H1 (cell line): ENCODE measurements around the gene KRT80.

Source experiments
- BRCA1 ChIP-seq: IDR thresholded peaks from 2 replicates; pipeline ENCODE4 v1.6.1; 2012; ENCODE audit warnings: low read depth, low read length, improper control_type of control experiment
- JUND ChIP-seq: IDR thresholded peaks from 2 replicates; pipeline ENCODE4 v1.6.1; 2011; ENCODE audit warnings: mild to moderate bottlenecking, improper control_type of control experiment, low read length
- TF ChIP-seq, protein P1 (sequence below), 3 experiments: IDR thresholded peaks; 1 replicate in 2 of 3; 2 replicates in 1 of 3; pipeline versions ENCODE4 v1.5.1 to v1.6.1; 2011; ENCODE audit warnings: low read length in 3 of 3, mild to moderate bottlenecking in 3 of 3, inconsistent platforms in 2 of 3, low read depth in 1 of 3, moderate library complexity in 1 of 3; ENCODE audit not compliant: insufficient read depth in 1 of 3; ENCODE audit errors: control extremely low read depth in 1 of 3

DNA sequence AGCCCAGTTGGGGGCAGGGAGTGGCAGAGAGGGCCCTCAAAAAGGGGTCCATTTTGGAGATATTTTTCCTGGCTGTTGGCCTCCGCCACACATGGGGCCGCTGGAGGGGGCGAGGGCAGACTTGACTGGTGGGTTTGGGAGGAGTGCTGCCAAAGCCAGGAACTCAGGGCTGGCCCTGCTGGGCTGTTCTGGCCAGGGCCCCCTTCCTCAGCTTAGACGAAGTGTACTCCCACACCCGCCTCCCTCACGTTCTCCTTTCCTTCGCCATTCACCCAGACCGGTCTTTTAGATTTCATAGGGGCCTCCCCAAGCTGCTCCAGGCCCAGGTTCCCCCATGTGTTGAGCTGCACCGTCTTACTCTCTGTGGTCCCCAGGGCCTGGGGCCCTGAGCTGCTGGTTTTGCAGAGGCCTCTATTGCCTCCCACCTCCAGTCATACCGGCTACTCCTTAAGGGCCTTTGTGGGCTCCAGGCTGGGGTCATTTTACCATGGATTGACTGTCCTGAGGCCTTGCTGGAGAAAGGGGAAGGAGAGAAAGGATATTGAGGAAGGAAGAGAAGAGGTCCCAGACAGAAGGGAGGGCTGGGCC lies 42.5 kb upstream of the KRT80 start:
- TF ChIP-seq, protein P1, sequence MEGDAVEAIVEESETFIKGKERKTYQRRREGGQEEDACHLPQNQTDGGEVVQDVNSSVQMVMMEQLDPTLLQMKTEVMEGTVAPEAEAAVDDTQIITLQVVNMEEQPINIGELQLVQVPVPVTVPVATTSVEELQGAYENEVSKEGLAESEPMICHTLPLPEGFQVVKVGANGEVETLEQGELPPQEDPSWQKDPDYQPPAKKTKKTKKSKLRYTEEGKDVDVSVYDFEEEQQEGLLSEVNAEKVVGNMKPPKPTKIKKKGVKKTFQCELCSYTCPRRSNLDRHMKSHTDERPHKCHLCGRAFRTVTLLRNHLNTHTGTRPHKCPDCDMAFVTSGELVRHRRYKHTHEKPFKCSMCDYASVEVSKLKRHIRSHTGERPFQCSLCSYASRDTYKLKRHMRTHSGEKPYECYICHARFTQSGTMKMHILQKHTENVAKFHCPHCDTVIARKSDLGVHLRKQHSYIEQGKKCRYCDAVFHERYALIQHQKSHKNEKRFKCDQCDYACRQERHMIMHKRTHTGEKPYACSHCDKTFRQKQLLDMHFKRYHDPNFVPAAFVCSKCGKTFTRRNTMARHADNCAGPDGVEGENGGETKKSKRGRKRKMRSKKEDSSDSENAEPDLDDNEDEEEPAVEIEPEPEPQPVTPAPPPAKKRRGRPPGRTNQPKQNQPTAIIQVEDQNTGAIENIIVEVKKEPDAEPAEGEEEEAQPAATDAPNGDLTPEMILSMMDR (IDR thresholded peaks at IDR 0.05; ENCODE audit: control extremely low read depth in 1 of 3, insufficient read depth in 1 of 3, low read depth in 1 of 3, low read length in 3 of 3) = no peak
- no peak for TF ChIP-seq BRCA1
- TF ChIP-seq JUND = no peak
